Lower leg skin (tissue), 4 donors: Measurements from ENCODE around the gene ARHGEF12. TPM values are rescaled to one million over a fixed set of nuclear protein-coding genes. Genes with fewer than 3 reads are reported as not detected.

ENCODE experiments used
- DNase-seq, 2 donors: peaks; one replicate each; pipeline ENCODE4 v3.0.0-alpha.2; 2019; ENCODE audit warnings: low spot score in 2 of 2
- H3K4me3 ChIP-seq: fragments of 200-600 bp; sonication (generic); 2 replicates; pipeline ENCODE4 v1.5.1; 2017; ENCODE audit warnings: mild to moderate bottlenecking, low read depth; ENCODE audit not compliant: poor library complexity, severe bottlenecking
- POLR2A ChIP-seq, 2 donors: fragments of 450-650 bp; IDR thresholded peaks; one replicate each; pipeline ENCODE4 v1.6.1; 2016 to 2017; ENCODE audit warnings: antibody characterized with exemption in 2 of 2, mild to moderate bottlenecking in 1 of 2, moderate library complexity in 1 of 2
- WGBS, 2 donors: methylation state at CpG; one replicate each; pipeline ENCODE4 v1.1.5; 2018; 5-methylcytosine and 5-hydroxymethylcytosine counted together
- intact Hi-C: fragments of 100-400 bp; cut with DNase I; formaldehyde crosslinking; loops from one replicate; pipeline ENCODE4 v1.15.0; 2023; ENCODE audit warnings: low total_unique reads
- total RNA-seq, 4 donors: library from RNA; depleted of rRNA; stranded (reverse); fragments of >200 nt; gene quantifications; one replicate each; pipeline ENCODE4 v1.1.0, GENCODE V29; 2016
- TF ChIP-seq, protein P1 (sequence below), 3 donors: fragments of 450-650 bp; IDR thresholded peaks; one replicate each; pipeline ENCODE4 v1.5.1; 2016; ENCODE audit warnings: antibody characterized with exemption in 3 of 3, mild to moderate bottlenecking in 3 of 3, moderate library complexity in 2 of 3

ARHGEF12 gene
- total RNA-seq, 4 donors from 2014 or later, result 124 to 153 (median 132) TPM

DNA sequence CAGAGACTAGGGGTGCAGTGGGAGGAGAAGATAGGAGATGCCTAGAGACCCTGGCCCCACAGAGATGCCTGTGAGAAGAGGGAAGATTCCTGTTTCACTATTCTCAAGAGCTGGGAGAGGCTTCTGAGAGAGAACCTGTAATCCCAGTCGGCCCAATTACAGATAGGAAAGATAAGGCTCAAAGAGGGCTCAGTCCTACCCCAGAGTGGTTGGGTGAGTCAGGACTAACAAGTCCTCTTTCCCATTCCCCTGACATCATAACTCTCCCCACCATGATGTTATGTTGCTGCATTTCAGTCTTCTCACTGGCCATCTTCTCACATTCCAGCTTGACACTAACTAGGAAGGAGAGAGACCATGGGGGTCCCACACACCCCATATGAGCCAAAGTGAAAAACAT lies 17.9 kb downstream of the ARHGEF12 start:
- intact Hi-C loops, result no loop called here
- no peak for DNase-seq
- H3K4me3 ChIP-seq, result no peak overlapping the region
- TF ChIP-seq, protein P1, sequence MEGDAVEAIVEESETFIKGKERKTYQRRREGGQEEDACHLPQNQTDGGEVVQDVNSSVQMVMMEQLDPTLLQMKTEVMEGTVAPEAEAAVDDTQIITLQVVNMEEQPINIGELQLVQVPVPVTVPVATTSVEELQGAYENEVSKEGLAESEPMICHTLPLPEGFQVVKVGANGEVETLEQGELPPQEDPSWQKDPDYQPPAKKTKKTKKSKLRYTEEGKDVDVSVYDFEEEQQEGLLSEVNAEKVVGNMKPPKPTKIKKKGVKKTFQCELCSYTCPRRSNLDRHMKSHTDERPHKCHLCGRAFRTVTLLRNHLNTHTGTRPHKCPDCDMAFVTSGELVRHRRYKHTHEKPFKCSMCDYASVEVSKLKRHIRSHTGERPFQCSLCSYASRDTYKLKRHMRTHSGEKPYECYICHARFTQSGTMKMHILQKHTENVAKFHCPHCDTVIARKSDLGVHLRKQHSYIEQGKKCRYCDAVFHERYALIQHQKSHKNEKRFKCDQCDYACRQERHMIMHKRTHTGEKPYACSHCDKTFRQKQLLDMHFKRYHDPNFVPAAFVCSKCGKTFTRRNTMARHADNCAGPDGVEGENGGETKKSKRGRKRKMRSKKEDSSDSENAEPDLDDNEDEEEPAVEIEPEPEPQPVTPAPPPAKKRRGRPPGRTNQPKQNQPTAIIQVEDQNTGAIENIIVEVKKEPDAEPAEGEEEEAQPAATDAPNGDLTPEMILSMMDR (IDR thresholded peaks at IDR 0.05), result no peak
- no peak for TF ChIP-seq POLR2A (IDR thresholded peaks at IDR 0.05)
- 32 to 43% methylated on average over 1 of the region's 1 CpG for WGBS, 2 donors

DNA sequence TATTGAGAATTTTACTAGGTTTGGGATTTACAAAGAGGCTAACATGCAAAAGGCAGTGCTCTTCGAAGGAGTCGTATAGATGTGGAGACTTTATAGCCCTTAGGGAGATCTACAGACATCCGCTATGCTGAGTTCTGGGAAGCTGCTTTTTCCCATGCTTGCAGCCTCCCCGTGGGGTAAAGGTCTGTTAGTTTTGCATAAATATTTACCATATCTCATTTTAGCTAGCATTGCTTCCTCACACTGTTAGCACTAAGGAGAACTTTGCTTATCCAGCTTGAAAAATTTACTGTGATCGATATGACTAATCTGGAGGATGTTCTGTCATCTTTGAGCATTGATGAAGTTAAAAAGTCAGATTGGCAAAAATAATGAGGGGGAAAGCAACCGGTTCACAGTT lies 18.6 kb downstream of the ARHGEF12 start:
- intact Hi-C loops, result no loop called here
- H3K4me3 ChIP-seq, result no peak overlapping the region
- TF ChIP-seq POLR2A (IDR thresholded peaks at IDR 0.05), result no peak
- TF ChIP-seq, protein P1 (IDR thresholded peaks at IDR 0.05), result no peak
- 59 to 61% methylated on average over 6 of the region's 6 CpGs for WGBS, 2 donors
- no peak for DNase-seq

DNA sequence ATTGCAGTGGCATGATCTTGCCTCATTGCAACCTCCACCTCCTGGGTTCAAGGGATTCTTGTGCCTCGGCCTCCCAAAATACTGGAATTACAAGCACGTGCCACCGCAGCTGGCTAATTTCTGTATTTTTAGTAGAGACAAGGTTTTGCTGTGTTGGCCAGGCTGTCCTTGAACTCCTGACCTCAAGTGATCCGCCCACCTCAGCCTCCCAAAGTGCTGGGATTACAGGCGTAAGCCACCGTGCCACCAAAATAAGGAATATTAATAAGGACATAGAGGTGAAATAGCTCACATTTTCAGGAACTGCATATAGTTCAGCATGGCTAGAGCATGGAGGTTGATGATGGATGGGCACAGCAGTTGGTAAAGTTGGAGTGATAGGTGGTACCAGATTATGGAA lies 21.4 kb downstream of the ARHGEF12 start:
- intact Hi-C loops, result no loop called here

DNA sequence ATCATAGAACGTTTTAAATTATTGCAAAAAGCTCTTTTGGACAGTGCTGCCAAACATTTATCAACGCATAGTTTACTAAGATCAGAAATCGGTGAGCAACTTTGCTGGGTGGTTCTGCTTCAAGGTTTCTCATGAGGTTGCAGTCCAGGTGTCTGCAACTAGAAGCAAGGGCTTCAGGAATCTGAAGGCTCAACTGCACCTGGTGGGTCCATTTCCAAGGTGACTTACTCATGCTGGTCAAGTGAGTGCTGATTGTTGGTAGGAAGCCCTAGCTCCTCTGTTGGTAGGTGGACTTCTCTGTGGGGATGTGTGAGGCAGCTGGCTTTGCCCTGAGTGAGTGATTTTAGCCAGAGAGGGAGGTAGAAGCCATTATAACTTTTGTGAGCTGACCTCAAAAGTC lies 22.5 kb downstream of the ARHGEF12 start:
- intact Hi-C loops, result no loop called here
- no peak for TF ChIP-seq POLR2A (IDR thresholded peaks at IDR 0.05)
- TF ChIP-seq, protein P1 (IDR thresholded peaks at IDR 0.05), result no peak
- 88 to 92% methylated on average over 3 of the region's 3 CpGs for WGBS, 2 donors

More for the DNA sequence above, 21.4 kb downstream of the ARHGEF12 start:
- 96 to 98% methylated on average over 6 of the region's 6 CpGs for WGBS, 2 donors
- TF ChIP-seq, protein P1 (IDR thresholded peaks at IDR 0.05), result no peak
- no peak for TF ChIP-seq POLR2A (IDR thresholded peaks at IDR 0.05)
- no peak for DNase-seq
- H3K4me3 ChIP-seq, result no peak overlapping the region

DNA sequence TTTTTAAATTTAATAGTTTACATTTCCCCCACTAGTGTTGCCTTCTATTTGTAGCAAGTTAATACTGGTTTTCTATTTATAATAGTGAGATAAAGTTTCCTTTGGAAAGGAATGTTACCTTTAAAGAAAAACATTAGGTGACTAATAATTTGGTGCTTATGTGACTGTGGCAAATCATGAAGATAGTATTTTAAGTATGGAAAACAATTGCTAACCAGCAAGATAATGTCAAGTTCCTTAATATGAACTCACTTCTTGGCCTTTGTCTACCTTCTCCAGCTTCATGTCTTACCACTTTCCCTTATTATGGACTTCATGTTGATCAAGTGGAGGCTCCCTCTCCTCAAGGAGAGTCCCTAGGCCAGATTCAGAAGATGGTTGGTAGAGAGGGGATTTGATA lies 27.2 kb downstream of the ARHGEF12 start:
- TF ChIP-seq POLR2A (IDR thresholded peaks at IDR 0.05), result no peak
- TF ChIP-seq, protein P1 (IDR thresholded peaks at IDR 0.05), result no peak
- intact Hi-C loops, result no loop called here
- H3K4me3 ChIP-seq, result no peak overlapping the region
- no peak for DNase-seq

More for the DNA sequence above, 22.5 kb downstream of the ARHGEF12 start:
- H3K4me3 ChIP-seq, result no peak overlapping the region
- DNase-seq, result no peak

DNA sequence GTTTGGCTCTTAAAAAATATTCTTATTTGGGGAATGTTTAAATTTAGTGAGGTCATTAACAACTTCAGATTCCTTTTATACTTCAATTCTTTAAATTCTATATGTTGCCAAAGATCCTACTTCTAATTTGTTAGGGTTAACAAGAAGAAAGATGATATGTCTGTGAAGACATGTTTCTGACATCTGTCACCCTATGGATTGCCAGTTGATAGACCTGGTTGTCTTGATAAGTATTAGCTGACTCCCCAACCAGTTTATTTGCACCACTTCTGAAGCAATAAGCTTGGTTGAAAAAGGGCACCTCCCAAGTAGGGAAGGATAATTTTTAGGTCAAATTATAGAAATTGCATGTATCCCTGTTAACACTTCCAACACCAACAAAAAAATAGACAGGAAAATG lies 29.3 kb downstream of the ARHGEF12 start:
- intact Hi-C loops, result no loop called here
- TF ChIP-seq POLR2A (IDR thresholded peaks at IDR 0.05), result no peak
- TF ChIP-seq, protein P1 (IDR thresholded peaks at IDR 0.05), result no peak
- no peak overlapping the region for H3K4me3 ChIP-seq
- DNase-seq, result no peak
